SK-N-SH (cell line): ENCODE measurements around the gene SNX11.
"Not testable (repeated sequence)": the region's sequence is repeated elsewhere in the genome, so short reads cannot be mapped to it uniquely, and the experiment has no call there.

ENCODE experiments used
- FOXM1 ChIP-seq: IDR thresholded peaks from 2 replicates; pipeline ENCODE4 v1.4.0; 2012; ENCODE audit warnings: low read depth, mild to moderate bottlenecking
- TF ChIP-seq, protein P1 (sequence below): IDR thresholded peaks from 2 replicates; pipeline ENCODE4 v1.4.0; 2012; ENCODE audit warnings: low read depth

DNA sequence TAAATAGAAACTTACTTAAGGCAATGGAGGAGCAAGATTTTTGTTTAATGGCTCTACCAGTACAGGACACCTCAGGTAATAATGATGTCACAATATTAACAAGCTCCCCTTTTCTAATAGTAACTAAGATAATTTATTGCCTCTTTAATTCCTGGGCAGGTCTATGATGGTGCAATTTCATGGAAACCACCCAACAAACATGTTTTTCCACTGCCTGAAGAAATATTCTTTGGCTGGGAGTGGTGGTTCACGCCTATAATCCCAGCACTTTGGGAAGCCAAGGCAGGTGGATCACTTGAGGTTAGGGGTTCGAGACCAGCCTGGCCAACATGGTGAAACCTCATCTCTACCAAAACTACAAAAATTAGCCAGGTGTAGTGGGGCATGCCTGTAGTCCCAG lies 39.8 kb upstream of the SNX11 start:
- TF ChIP-seq, protein P1, sequence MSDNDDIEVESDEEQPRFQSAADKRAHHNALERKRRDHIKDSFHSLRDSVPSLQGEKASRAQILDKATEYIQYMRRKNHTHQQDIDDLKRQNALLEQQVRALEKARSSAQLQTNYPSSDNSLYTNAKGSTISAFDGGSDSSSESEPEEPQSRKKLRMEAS, result not testable (repeated sequence)
- TF ChIP-seq FOXM1, result not testable (repeated sequence)
